ENCODE measurements around the gene PRDM7.

The PRDM7 gene

GRCh38 chr16:90012991-90013745 lies 64.0 kb downstream of the PRDM7 start:
- no peak overlapping the region for H2AFZ ChIP-seq
- no peaks in the 10 kb centered on the region for H3K9me3 ChIP-seq (ENCODE audit: control insufficient read depth, low read length)
- no peak overlapping the region for H3K27ac ChIP-seq
- no peak overlapping the region for H3K4me3 ChIP-seq (ENCODE audit: low read depth, low read length)
- H3K9ac ChIP-seq: no peak overlapping the region
- H3K27me3 ChIP-seq (ENCODE audit: control insufficient read depth, insufficient read depth, low read length): no peaks in the 10 kb centered on the region
- no peak for TF ChIP-seq CTCF (IDR thresholded peaks at IDR 0.05)
- no peak overlapping the region for H3K4me2 ChIP-seq (ENCODE audit: low read length)
- H3K4me1 ChIP-seq: no peaks in the 10 kb centered on the region
- no peaks in the 10 kb centered on the region for H3K79me2 ChIP-seq
- H3K36me3 ChIP-seq (ENCODE audit: control insufficient read depth, insufficient read depth, low read length): no peaks in the 10 kb centered on the region

- H3K36me3 ChIP-seq (ENCODE audit: control insufficient read depth, insufficient read depth, low read length): no peaks in the 10 kb centered on the region
- no peak overlapping the region for H3K4me3 ChIP-seq (ENCODE audit: low read depth, low read length)
- TF ChIP-seq CTCF (IDR thresholded peaks at IDR 0.05): no peak
- no peak overlapping the region for H3K4me2 ChIP-seq (ENCODE audit: low read length)
- no peak overlapping the region for H3K27ac ChIP-seq
- H2AFZ ChIP-seq: no peak overlapping the region
- no peaks in the 10 kb centered on the region for H3K4me1 ChIP-seq
- H3K9ac ChIP-seq: no peak overlapping the region
- H3K27me3 ChIP-seq (ENCODE audit: control insufficient read depth, insufficient read depth, low read length): no peaks in the 10 kb centered on the region
- H3K9me3 ChIP-seq (ENCODE audit: control insufficient read depth, low read length): no peaks in the 10 kb centered on the region
- H3K79me2 ChIP-seq: no peaks in the 10 kb centered on the region
Measured at GRCh38 chr16:90011908-90012501, 65.1 kb downstream of the PRDM7 start.

GRCh38 chr16:90011508-90011819 lies 65.7 kb downstream of the PRDM7 start:
- no peak overlapping the region for H3K9ac ChIP-seq
- H3K4me1 ChIP-seq: no peaks in the 10 kb centered on the region
- H2AFZ ChIP-seq: no peak overlapping the region
- no peaks in the 10 kb centered on the region for H3K79me2 ChIP-seq
- no peaks in the 10 kb centered on the region for H3K27me3 ChIP-seq (ENCODE audit: control insufficient read depth, insufficient read depth, low read length)
- H3K9me3 ChIP-seq (ENCODE audit: control insufficient read depth, low read length): no peaks in the 10 kb centered on the region
- TF ChIP-seq CTCF (IDR thresholded peaks at IDR 0.05): no peak
- H3K4me2 ChIP-seq (ENCODE audit: low read length): no peak overlapping the region
- no peaks in the 10 kb centered on the region for H3K36me3 ChIP-seq (ENCODE audit: control insufficient read depth, insufficient read depth, low read length)
- H3K27ac ChIP-seq: no peak overlapping the region
- H3K4me3 ChIP-seq (ENCODE audit: low read depth, low read length): no peak overlapping the region

GRCh38 chr16:90010676-90011507 lies 66.2 kb downstream of the PRDM7 start:
- no peak overlapping the region for H3K27ac ChIP-seq

More at GRCh38 chr16:90010676-90011507, 66.2 kb downstream of the PRDM7 start:
- Histone ChIP-seq H3K4me3 (ENCODE audit: low read depth, low read length) (no peak overlapping the region), H3K4me1 (no peaks in the 10 kb centered on the region), H3K4me2 (ENCODE audit: low read length) (no peak overlapping the region), H3K36me3 (ENCODE audit: control insufficient read depth, insufficient read depth, low read length) (no peaks in the 10 kb centered on the region), H3K9me3 (ENCODE audit: control insufficient read depth, low read length) (no peaks in the 10 kb centered on the region), H3K79me2 (no peaks in the 10 kb centered on the region), H3K9ac (no peak overlapping the region), H2AFZ (no peak overlapping the region), H3K27me3 (ENCODE audit: control insufficient read depth, insufficient read depth, low read length) (no peaks in the 10 kb centered on the region)
- no peak for TF ChIP-seq CTCF (IDR thresholded peaks at IDR 0.05)

All from parathyroid adenoma (tissue), 2 donors.